ENCODE results near the gene RALGPS2. TPM values are rescaled to one million over a fixed set of nuclear protein-coding genes. Genes with fewer than 3 reads are reported as not detected.

The RALGPS2 gene
- total and polyA plus RNA-seq, 2 donors (not counting 1 experiment from before 2014, with no cell fraction given) = 59.6 to 251 TPM

DNA sequence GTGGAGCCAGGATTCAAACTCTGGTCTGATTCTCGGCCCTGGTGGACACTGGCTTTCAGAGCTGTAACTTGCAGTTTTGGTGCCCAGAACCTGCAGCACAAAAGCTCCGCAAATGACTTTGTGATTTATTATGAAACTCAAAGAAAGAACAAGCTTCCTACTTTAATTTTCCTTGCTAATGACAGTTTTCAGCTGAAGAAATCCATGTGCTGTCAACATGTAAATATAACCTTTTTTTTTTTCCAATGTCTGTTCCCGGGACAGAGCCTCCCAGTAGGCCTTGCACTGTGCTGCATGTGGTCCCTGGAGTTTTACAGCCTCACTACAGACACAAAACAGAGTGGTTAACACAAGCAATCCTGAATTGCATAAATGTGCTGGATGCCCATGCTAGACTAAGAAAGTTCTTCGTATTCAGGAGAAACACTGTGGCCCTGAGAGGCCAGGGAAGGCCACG, 208.1 kb downstream of the RALGPS2 start:
- no peak overlapping the region for H2AFZ ChIP-seq (ENCODE audit: insufficient read depth, low read depth, low read length, poor library complexity, severe bottlenecking)
- H3K4me3 Mint-ChIP-seq = no peak overlapping the region
- no peak overlapping the region for H3K4me3 ChIP-seq (ENCODE audit: control extremely low read depth in 1 of 5, extremely low read depth in 1 of 5, insufficient read depth in 1 of 5, low read depth in 2 of 5, low read length in 4 of 5)
- no peaks in the 10 kb centered on the region for H3K9me3 Mint-ChIP-seq (ENCODE audit: insufficient read depth)
- peaks cover 62% of the 10 kb centered on the region for H3K4me1 Mint-ChIP-seq
- H3K36me3 ChIP-seq (replicated peaks in 1 of 2; ENCODE audit: control extremely low read depth in 1 of 2, control insufficient read depth in 1 of 2, extremely low read depth in 1 of 2, insufficient read depth in 2 of 2, low read length in 1 of 2) = no peaks in the 10 kb centered on the region
- POLR2A ChIA-PET = no interaction called here
- H3K27me3 Mint-ChIP-seq = no peaks in the 10 kb centered on the region
- DNase-seq (no peak), ATAC-seq (ENCODE audit: low read depth) (no peak)
- no peak overlapping the region for H3K4me2 ChIP-seq (replicated peaks; ENCODE audit: low read depth, low read length, poor library complexity, severe bottlenecking)
- no peak for TF ChIP-seq EZH2 (IDR thresholded peaks at IDR 0.05; ENCODE audit: borderline replicate concordance, insufficient read depth, low read depth, low read length, poor library complexity, severe bottlenecking)
- TF ChIP-seq, protein P1, sequence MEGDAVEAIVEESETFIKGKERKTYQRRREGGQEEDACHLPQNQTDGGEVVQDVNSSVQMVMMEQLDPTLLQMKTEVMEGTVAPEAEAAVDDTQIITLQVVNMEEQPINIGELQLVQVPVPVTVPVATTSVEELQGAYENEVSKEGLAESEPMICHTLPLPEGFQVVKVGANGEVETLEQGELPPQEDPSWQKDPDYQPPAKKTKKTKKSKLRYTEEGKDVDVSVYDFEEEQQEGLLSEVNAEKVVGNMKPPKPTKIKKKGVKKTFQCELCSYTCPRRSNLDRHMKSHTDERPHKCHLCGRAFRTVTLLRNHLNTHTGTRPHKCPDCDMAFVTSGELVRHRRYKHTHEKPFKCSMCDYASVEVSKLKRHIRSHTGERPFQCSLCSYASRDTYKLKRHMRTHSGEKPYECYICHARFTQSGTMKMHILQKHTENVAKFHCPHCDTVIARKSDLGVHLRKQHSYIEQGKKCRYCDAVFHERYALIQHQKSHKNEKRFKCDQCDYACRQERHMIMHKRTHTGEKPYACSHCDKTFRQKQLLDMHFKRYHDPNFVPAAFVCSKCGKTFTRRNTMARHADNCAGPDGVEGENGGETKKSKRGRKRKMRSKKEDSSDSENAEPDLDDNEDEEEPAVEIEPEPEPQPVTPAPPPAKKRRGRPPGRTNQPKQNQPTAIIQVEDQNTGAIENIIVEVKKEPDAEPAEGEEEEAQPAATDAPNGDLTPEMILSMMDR (IDR thresholded peaks at IDR 0.05) = no peak
- H3K27ac Mint-ChIP-seq = peak overlapping the region; percentile 42
- WGBS (ENCODE audit: insufficient coverage) = 97% methylated on average over 3 of the region's 5 CpGs
- H4K20me1 ChIP-seq (ENCODE audit: control insufficient read depth, insufficient read depth, low read length, poor library complexity, severe bottlenecking) = peaks cover 5% of the 10 kb centered on the region
- no peaks in the 10 kb centered on the region for H3K27me3 ChIP-seq (replicated peaks in 1 of 4; ENCODE audit: control extremely low read depth in 1 of 4, control insufficient read depth in 3 of 4, insufficient read depth in 4 of 4, low read length in 3 of 4)
- CTCF ChIA-PET = interaction anchor here (0.8 to 4.0 kb wide), 3 partner anchors 9 to 70 kb away, joined by 3 to 17 read pairs (median 3); no protein-coding TSS in a partner anchor
- peaks cover 22 to 32% of the 10 kb centered on the region in 2 donors for H3K4me1 ChIP-seq (ENCODE audit: control insufficient read depth in 2 of 2, insufficient read depth in 2 of 2, low read length in 2 of 2)
- no peak overlapping the region for H3K9ac ChIP-seq (ENCODE audit: low read length)
- peak overlapping the region in 1 of 2 donors; percentile 46 for H3K27ac ChIP-seq (ENCODE audit: low read length in 2 of 2)
- intact Hi-C loops (cut with micrococcal nuclease) = no loop called here
- no peaks in the 10 kb centered on the region for H3K79me2 ChIP-seq (ENCODE audit: control insufficient read depth, insufficient read depth, low read length)
- peaks cover 0 to 5% (median 0%) of the 10 kb centered on the region in 3 donors for H3K9me3 ChIP-seq (ENCODE audit: control extremely low read depth in 1 of 3, control insufficient read depth in 2 of 3, insufficient read depth in 1 of 3, low read length in 2 of 3)

DNA sequence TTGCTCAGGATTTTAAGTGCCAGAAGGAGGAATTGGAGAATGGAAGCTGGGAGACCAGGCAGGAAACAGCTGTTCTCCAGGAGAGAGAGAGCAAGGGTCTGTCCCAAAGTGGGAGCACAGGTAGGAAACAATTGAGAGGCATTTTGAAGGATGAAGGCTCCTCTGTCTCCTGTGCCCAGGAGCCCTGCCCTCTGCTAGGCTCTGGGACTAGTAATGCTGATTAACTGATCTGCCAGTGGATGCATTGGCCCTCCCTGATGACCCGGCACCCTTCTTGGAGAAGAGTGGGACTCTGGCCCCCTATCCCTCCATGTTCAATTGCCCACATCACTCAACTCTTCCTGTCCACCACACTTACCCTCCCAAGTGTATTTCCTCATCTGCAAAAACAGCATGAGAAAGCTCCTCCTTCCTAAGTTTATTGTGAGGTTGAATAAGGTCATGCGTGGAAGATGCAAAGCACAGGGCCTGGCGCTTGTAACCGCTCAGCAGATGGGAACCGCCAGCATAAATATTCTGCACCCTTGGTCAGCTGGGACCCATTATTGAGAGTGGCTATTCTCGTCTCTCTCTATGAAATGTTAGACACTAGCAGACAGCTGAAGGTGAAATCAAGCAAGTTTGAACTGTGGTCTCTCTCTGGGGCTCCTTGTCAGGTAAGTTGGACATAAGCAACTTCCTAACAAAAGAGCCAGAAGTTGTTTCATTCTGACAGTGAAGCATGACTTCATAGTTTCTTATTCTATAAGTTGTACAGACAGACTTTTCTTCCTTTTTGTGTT, 208.9 kb downstream of the RALGPS2 start:
- intact Hi-C loops (cut with micrococcal nuclease) = no loop called here
- H3K27ac ChIP-seq (ENCODE audit: low read length in 2 of 2) = peak overlapping the region in 1 of 2 donors; percentile 46
- H3K27me3 Mint-ChIP-seq = no peaks in the 10 kb centered on the region
- peak overlapping the region; percentile 42 for H3K27ac Mint-ChIP-seq
- H3K4me3 Mint-ChIP-seq = no peak overlapping the region
- 63% methylated on average over 5 of the region's 6 CpGs for WGBS (ENCODE audit: insufficient coverage)
- ChIA-PET CTCF (interaction anchor here (4.0 kb wide), 1 partner anchor 69 kb away, joined by 17 read pairs; no protein-coding TSS in a partner anchor), POLR2A (interaction anchor here (0.6 kb wide), 1 partner anchor 40 kb away, joined by 4 read pairs; no protein-coding TSS in a partner anchor)
- TF ChIP-seq, protein P1 (IDR thresholded peaks at IDR 0.05) = no peak
- no peak for TF ChIP-seq EZH2 (IDR thresholded peaks at IDR 0.05; ENCODE audit: borderline replicate concordance, insufficient read depth, low read depth, low read length, poor library complexity, severe bottlenecking)
- no peak for DNase-seq
- no peaks in the 10 kb centered on the region for H3K27me3 ChIP-seq (replicated peaks in 1 of 4; ENCODE audit: control extremely low read depth in 1 of 4, control insufficient read depth in 3 of 4, insufficient read depth in 4 of 4, low read length in 3 of 4)
- no peak for ATAC-seq (ENCODE audit: low read depth)
- H2AFZ ChIP-seq (ENCODE audit: insufficient read depth, low read depth, low read length, poor library complexity, severe bottlenecking) = no peak overlapping the region
- no peaks in the 10 kb centered on the region for H3K9me3 Mint-ChIP-seq (ENCODE audit: insufficient read depth)
- H3K79me2 ChIP-seq (ENCODE audit: control insufficient read depth, insufficient read depth, low read length) = no peaks in the 10 kb centered on the region
- H3K4me1 Mint-ChIP-seq = peaks cover 54% of the 10 kb centered on the region
- H3K36me3 ChIP-seq (replicated peaks in 1 of 2; ENCODE audit: control extremely low read depth in 1 of 2, control insufficient read depth in 1 of 2, extremely low read depth in 1 of 2, insufficient read depth in 2 of 2, low read length in 1 of 2) = no peaks in the 10 kb centered on the region
- no peak overlapping the region for H3K9ac ChIP-seq (ENCODE audit: low read length)
- H3K4me1 ChIP-seq (ENCODE audit: control insufficient read depth in 2 of 2, insufficient read depth in 2 of 2, low read length in 2 of 2) = peaks cover 22 to 29% of the 10 kb centered on the region in 2 donors
- H3K9me3 ChIP-seq (ENCODE audit: control extremely low read depth in 1 of 3, control insufficient read depth in 2 of 3, insufficient read depth in 1 of 3, low read length in 2 of 3) = peaks cover 0 to 5% (median 0%) of the 10 kb centered on the region in 3 donors
- H3K4me2 ChIP-seq (replicated peaks; ENCODE audit: low read depth, low read length, poor library complexity, severe bottlenecking) = no peak overlapping the region
- peaks cover 4% of the 10 kb centered on the region for H4K20me1 ChIP-seq (ENCODE audit: control insufficient read depth, insufficient read depth, low read length, poor library complexity, severe bottlenecking)
- H3K4me3 ChIP-seq (ENCODE audit: control extremely low read depth in 1 of 5, extremely low read depth in 1 of 5, insufficient read depth in 1 of 5, low read depth in 2 of 5, low read length in 4 of 5) = no peak overlapping the region

Data from B cell (primary cell).